ENCODE measurements around the gene SYN1.

- no peak for TF ChIP-seq POLR2AphosphoS5 (IDR thresholded peaks at IDR 0.05)
- TF ChIP-seq CTCF (IDR thresholded peaks at IDR 0.05): no peak
These were observed 30.1 kb upstream of the SYN1 start for GRCh38 chrX:47649781-47650163.
